ENCODE data around the gene DPH6. TPM values are rescaled to one million over a fixed set of nuclear protein-coding genes. Genes with fewer than 3 reads are reported as not detected.

Gene DPH6
- total RNA-seq, 2 donors from 2014 or later, result 29.8 to 35.6 TPM

DNA sequence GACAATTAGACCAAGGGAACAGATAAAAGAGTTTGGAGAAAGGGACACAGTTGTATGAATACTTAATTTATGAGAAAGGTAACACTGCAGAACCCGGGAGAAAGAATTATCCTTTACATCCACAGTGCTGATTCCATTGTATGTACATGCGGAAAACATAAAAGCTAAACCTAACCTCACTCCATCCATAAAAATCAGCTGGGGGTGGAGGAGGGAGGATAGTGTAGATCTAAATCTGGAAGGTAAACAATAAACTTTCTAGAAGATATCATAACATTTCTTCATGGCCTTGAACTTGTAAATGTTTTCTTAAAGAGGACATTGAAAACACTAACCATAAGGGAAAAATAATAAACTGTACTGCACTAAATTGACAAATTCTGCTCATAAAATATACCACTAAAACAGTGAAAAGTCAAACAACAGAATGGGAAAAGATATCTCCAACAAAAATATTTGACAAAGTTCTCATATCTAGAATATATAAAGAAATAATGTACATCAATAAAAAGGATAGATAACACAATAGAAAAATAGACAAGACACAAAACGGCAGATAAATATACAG is 220.5 kb downstream of the DPH6 start:
- Histone ChIP-seq H3K9ac (ENCODE audit: extremely low read depth, low read length, poor library complexity, severe bottlenecking) (no peak overlapping the region), H3K4me1 (ENCODE audit: control insufficient read depth, insufficient read depth, low read length) (no peaks in the 10 kb centered on the region), H3K27ac (ENCODE audit: low read depth, low read length) (no peak overlapping the region), H3K9me3 (ENCODE audit: control insufficient read depth, low read length) (no peaks in the 10 kb centered on the region), H3K27me3 (ENCODE audit: control insufficient read depth, insufficient read depth, low read length, poor library complexity, severe bottlenecking) (no peaks in the 10 kb centered on the region), H3K36me3 (ENCODE audit: control insufficient read depth, insufficient read depth, low read length) (no peaks in the 10 kb centered on the region), H3K4me3 (ENCODE audit: low read length) (no peak overlapping the region)
- Mint-ChIP-seq H3K4me3 (no peak overlapping the region), H3K9me3 (no peaks in the 10 kb centered on the region), H3K4me1 (no peaks in the 10 kb centered on the region), H3K36me3 (ENCODE audit: low read depth) (no peaks in the 10 kb centered on the region), H3K27ac (no peak overlapping the region), H3K27me3 (ENCODE audit: insufficient read depth) (no peaks in the 10 kb centered on the region)
- no peak for DNase-seq
- 100% methylated on average over 1 of the region's 3 CpGs for WGBS, 2 experiments (ENCODE audit: insufficient coverage in 1 of 2, insufficient read length in 1 of 2)
- TF ChIP-seq CTCF (conservative IDR thresholded peaks at IDR 0.05), result no peak

GRCh38 chr15:35323141-35323540 is 222.8 kb downstream of the DPH6 start:
- Mint-ChIP-seq H3K36me3 (ENCODE audit: low read depth) (no peaks in the 10 kb centered on the region), H3K9me3 (no peaks in the 10 kb centered on the region), H3K4me3 (no peak overlapping the region), H3K27ac (no peak overlapping the region), H3K27me3 (ENCODE audit: insufficient read depth) (no peaks in the 10 kb centered on the region), H3K4me1 (no peaks in the 10 kb centered on the region)
- Histone ChIP-seq H3K27me3 (ENCODE audit: control insufficient read depth, insufficient read depth, low read length, poor library complexity, severe bottlenecking) (no peaks in the 10 kb centered on the region), H3K36me3 (ENCODE audit: control insufficient read depth, insufficient read depth, low read length) (no peaks in the 10 kb centered on the region), H3K27ac (ENCODE audit: low read depth, low read length) (no peak overlapping the region), H3K4me3 (ENCODE audit: low read length) (no peak overlapping the region), H3K4me1 (ENCODE audit: control insufficient read depth, insufficient read depth, low read length) (no peaks in the 10 kb centered on the region), H3K9me3 (ENCODE audit: control insufficient read depth, low read length) (no peaks in the 10 kb centered on the region), H3K9ac (ENCODE audit: extremely low read depth, low read length, poor library complexity, severe bottlenecking) (no peak overlapping the region)
- no peak for TF ChIP-seq CTCF (conservative IDR thresholded peaks at IDR 0.05)
- no peak for DNase-seq

DNA sequence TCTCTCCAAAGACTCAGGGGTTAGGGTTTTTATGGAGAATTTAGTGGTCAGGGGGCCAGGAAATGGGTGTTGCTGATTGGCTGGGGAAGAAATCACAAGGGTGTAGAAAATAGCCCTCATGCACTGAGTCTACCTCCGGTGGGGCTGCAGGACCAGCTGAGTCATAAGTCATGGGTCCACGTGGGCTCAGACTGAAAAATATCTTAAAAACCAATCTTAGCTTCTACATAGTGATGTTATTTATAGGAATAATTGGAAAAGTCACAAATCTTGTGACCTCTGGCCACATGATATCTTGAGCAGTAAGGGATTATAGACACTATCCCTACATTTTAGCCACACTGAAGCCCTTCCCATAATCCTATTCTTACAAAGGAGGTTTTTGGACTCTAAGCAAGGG is 224.0 kb downstream of the DPH6 start:
- Mint-ChIP-seq H3K27ac (no peak overlapping the region), H3K36me3 (ENCODE audit: low read depth) (no peaks in the 10 kb centered on the region), H3K4me1 (no peaks in the 10 kb centered on the region), H3K4me3 (no peak overlapping the region), H3K9me3 (no peaks in the 10 kb centered on the region), H3K27me3 (ENCODE audit: insufficient read depth) (no peaks in the 10 kb centered on the region)
- H3K9ac ChIP-seq (ENCODE audit: extremely low read depth, low read length, poor library complexity, severe bottlenecking), result no peak overlapping the region
- no peak overlapping the region for H3K4me3 ChIP-seq (ENCODE audit: low read length)
- H3K27ac ChIP-seq (ENCODE audit: low read depth, low read length), result no peak overlapping the region
- H3K36me3 ChIP-seq (ENCODE audit: control insufficient read depth, insufficient read depth, low read length), result no peaks in the 10 kb centered on the region
- WGBS, 2 experiments (ENCODE audit: insufficient coverage in 1 of 2, insufficient read length in 1 of 2), result 86% methylated on average over 2 of the region's 2 CpGs; no CpG with 5 or more reads in 1 of the 2 experiments
- DNase-seq, result no peak
- no peaks in the 10 kb centered on the region for H3K9me3 ChIP-seq (ENCODE audit: control insufficient read depth, low read length)
- no peaks in the 10 kb centered on the region for H3K27me3 ChIP-seq (ENCODE audit: control insufficient read depth, insufficient read depth, low read length, poor library complexity, severe bottlenecking)
- no peak for TF ChIP-seq CTCF (conservative IDR thresholded peaks at IDR 0.05)
- no peaks in the 10 kb centered on the region for H3K4me1 ChIP-seq (ENCODE audit: control insufficient read depth, insufficient read depth, low read length)
